ENCODE results near the gene KIF16B.
"Not testable (repeated sequence)": the region's sequence is repeated elsewhere in the genome, so short reads cannot be mapped to it uniquely, and the experiment has no call there.

The KIF16B gene

GRCh38 chr20:16260133-16260532 lies 313.1 kb downstream of the KIF16B start:
- DNase-seq (ENCODE audit: low read depth), result not testable (repeated sequence)

- no peak for DNase-seq (ENCODE audit: low read depth)
These were observed 314.5 kb downstream of the KIF16B start for GRCh38 chr20:16258766-16259165.

- no peak for DNase-seq (ENCODE audit: low read depth)
These were observed 315.3 kb downstream of the KIF16B start for GRCh38 chr20:16257813-16258430.

GRCh38 chr20:16257021-16257420 lies 316.2 kb downstream of the KIF16B start:
- DNase-seq (ENCODE audit: low read depth), result no peak

GRCh38 chr20:16246870-16247269 lies 326.4 kb downstream of the KIF16B start:
- DNase-seq (ENCODE audit: low read depth), result no peak

GRCh38 chr20:16246291-16246690 lies 327.0 kb downstream of the KIF16B start:
- DNase-seq (ENCODE audit: low read depth), result no peak

GRCh38 chr20:16245879-16246278 lies 327.4 kb downstream of the KIF16B start:
- DNase-seq (ENCODE audit: low read depth), result no peak

- DNase-seq (ENCODE audit: low read depth), result no peak
These were observed 328.4 kb downstream of the KIF16B start for GRCh38 chr20:16244892-16245291.

GRCh38 chr20:16243470-16243869 lies 329.8 kb downstream of the KIF16B start:
- no peak for DNase-seq (ENCODE audit: low read depth)

GRCh38 chr20:16241911-16242310 lies 331.3 kb downstream of the KIF16B start:
- DNase-seq (ENCODE audit: low read depth), result no peak

- DNase-seq (ENCODE audit: low read depth), result no peak
These were observed 332.9 kb downstream of the KIF16B start for GRCh38 chr20:16240355-16240754.

- no peak for DNase-seq (ENCODE audit: low read depth)
These were observed 336.5 kb downstream of the KIF16B start for GRCh38 chr20:16236589-16237241.

GRCh38 chr20:16230402-16230801 lies 342.8 kb downstream of the KIF16B start:
- no peak for DNase-seq (ENCODE audit: low read depth)

- DNase-seq (ENCODE audit: low read depth), result no peak
These were observed 343.4 kb downstream of the KIF16B start for GRCh38 chr20:16229813-16230212.

GRCh38 chr20:16228722-16229121 lies 344.5 kb downstream of the KIF16B start:
- no peak for DNase-seq (ENCODE audit: low read depth)

- not testable (repeated sequence) for DNase-seq (ENCODE audit: low read depth)
These were observed 346.3 kb downstream of the KIF16B start for GRCh38 chr20:16226961-16227360.

GRCh38 chr20:16224836-16225235 lies 348.4 kb downstream of the KIF16B start:
- DNase-seq (ENCODE audit: low read depth), result no peak

- no peak for DNase-seq (ENCODE audit: low read depth)
These were observed 350.3 kb downstream of the KIF16B start for GRCh38 chr20:16222859-16223411.
